GM12891 (cell line): Measurements from ENCODE around the gene MED29.

Source experiments
- POLR2A ChIP-seq: IDR thresholded peaks from 2 replicates; pipeline ENCODE4 v1.6.1; 2011; ENCODE audit warnings: low read depth, low read length, control low read depth
- POLR2AphosphoS5 ChIP-seq: IDR thresholded peaks from 2 replicates; pipeline ENCODE4 v1.6.1; 2011; ENCODE audit warnings: low read depth, low read length, control low read depth

GRCh38 chr19:39384839-39385568, 6.2 kb upstream of the MED29 start:
- TF ChIP-seq POLR2A (no peak), POLR2AphosphoS5 (no peak)
